ENCODE measurements around the gene MAP4K2. TPM values are rescaled to one million over a fixed set of nuclear protein-coding genes. Genes with fewer than 3 reads are reported as not detected.
A peak's percentile ranks its signal among the peaks of the same experiment; 100 is the strongest.

The MAP4K2 gene
- total RNA-seq, 1 experiment from 2014 or later, result 14.4 TPM

- in situ Hi-C loops (cut with HindIII; ENCODE audit: low pct_unique_long_range_greater_than_20kb, low sequenced_read_pairs), result no loop called here
- DNase-seq (ENCODE audit: low read depth), result no peak
These were observed 37.1 kb upstream of the MAP4K2 start for GRCh38 chr11:64839887-64840782.

- DNase-seq (ENCODE audit: low read depth), result no peak
- in situ Hi-C loops (cut with HindIII; ENCODE audit: low pct_unique_long_range_greater_than_20kb, low sequenced_read_pairs), result no loop called here
These were observed 36.3 kb upstream of the MAP4K2 start for GRCh38 chr11:64839335-64839734.

- in situ Hi-C loops (cut with HindIII; ENCODE audit: low pct_unique_long_range_greater_than_20kb, low sequenced_read_pairs), result no loop called here
- DNase-seq (ENCODE audit: low read depth), result no peak
These were observed 35.8 kb upstream of the MAP4K2 start for GRCh38 chr11:64838600-64839334.

- no peak for DNase-seq (ENCODE audit: low read depth)
- in situ Hi-C loops (cut with HindIII; ENCODE audit: low pct_unique_long_range_greater_than_20kb, low sequenced_read_pairs), result no loop called here
These were observed 34.9 kb upstream of the MAP4K2 start for GRCh38 chr11:64837887-64838351.

- in situ Hi-C loops (cut with HindIII; ENCODE audit: low pct_unique_long_range_greater_than_20kb, low sequenced_read_pairs), result no loop called here
- DNase-seq (ENCODE audit: low read depth), result no peak
These were observed 33.5 kb upstream of the MAP4K2 start for GRCh38 chr11:64836448-64837072.

GRCh38 chr11:64835616-64836447 lies 32.8 kb upstream of the MAP4K2 start:
- no peak for DNase-seq (ENCODE audit: low read depth)
- in situ Hi-C loops (cut with HindIII; ENCODE audit: low pct_unique_long_range_greater_than_20kb, low sequenced_read_pairs), result no loop called here

- in situ Hi-C loops (cut with HindIII; ENCODE audit: low pct_unique_long_range_greater_than_20kb, low sequenced_read_pairs), result no loop called here
- peak; percentile 53 for DNase-seq (ENCODE audit: low read depth)
These were observed 32.0 kb upstream of the MAP4K2 start for GRCh38 chr11:64834723-64835615.

GRCh38 chr11:64834031-64834722 lies 31.2 kb upstream of the MAP4K2 start:
- in situ Hi-C loops (cut with HindIII; ENCODE audit: low pct_unique_long_range_greater_than_20kb, low sequenced_read_pairs), result no loop called here
- DNase-seq (ENCODE audit: low read depth), result no peak

- DNase-seq (ENCODE audit: low read depth), result no peak
- in situ Hi-C loops (cut with HindIII; ENCODE audit: low pct_unique_long_range_greater_than_20kb, low sequenced_read_pairs), result no loop called here
These were observed 30.5 kb upstream of the MAP4K2 start for GRCh38 chr11:64833509-64833908.

- no peak for DNase-seq (ENCODE audit: low read depth)
- in situ Hi-C loops (cut with HindIII; ENCODE audit: low pct_unique_long_range_greater_than_20kb, low sequenced_read_pairs), result no loop called here
These were observed 30.1 kb upstream of the MAP4K2 start for GRCh38 chr11:64833198-64833502.

- in situ Hi-C loops (cut with HindIII; ENCODE audit: low pct_unique_long_range_greater_than_20kb, low sequenced_read_pairs), result no loop called here
- DNase-seq (ENCODE audit: low read depth), result no peak
These were observed 29.6 kb upstream of the MAP4K2 start for GRCh38 chr11:64832467-64833197.

- in situ Hi-C loops (cut with HindIII; ENCODE audit: low pct_unique_long_range_greater_than_20kb, low sequenced_read_pairs), result no loop called here
- no peak for DNase-seq (ENCODE audit: low read depth)
These were observed 28.4 kb upstream of the MAP4K2 start for GRCh38 chr11:64831411-64831891.

GRCh38 chr11:64829536-64830251 lies 26.7 kb upstream of the MAP4K2 start:
- DNase-seq (ENCODE audit: low read depth), result no peak
- in situ Hi-C loops (cut with HindIII; ENCODE audit: low pct_unique_long_range_greater_than_20kb, low sequenced_read_pairs), result no loop called here

- in situ Hi-C loops (cut with HindIII; ENCODE audit: low pct_unique_long_range_greater_than_20kb, low sequenced_read_pairs), result no loop called here
- DNase-seq (ENCODE audit: low read depth), result no peak
These were observed 24.4 kb upstream of the MAP4K2 start for GRCh38 chr11:64827451-64827839.

GRCh38 chr11:64826578-64827450 lies 23.8 kb upstream of the MAP4K2 start:
- in situ Hi-C loops (cut with HindIII; ENCODE audit: low pct_unique_long_range_greater_than_20kb, low sequenced_read_pairs), result no loop called here

More at GRCh38 chr11:64826578-64827450, 23.8 kb upstream of the MAP4K2 start:
- DNase-seq (ENCODE audit: low read depth), result no peak
